ENCODE data around the gene VPS37C.

DNA sequence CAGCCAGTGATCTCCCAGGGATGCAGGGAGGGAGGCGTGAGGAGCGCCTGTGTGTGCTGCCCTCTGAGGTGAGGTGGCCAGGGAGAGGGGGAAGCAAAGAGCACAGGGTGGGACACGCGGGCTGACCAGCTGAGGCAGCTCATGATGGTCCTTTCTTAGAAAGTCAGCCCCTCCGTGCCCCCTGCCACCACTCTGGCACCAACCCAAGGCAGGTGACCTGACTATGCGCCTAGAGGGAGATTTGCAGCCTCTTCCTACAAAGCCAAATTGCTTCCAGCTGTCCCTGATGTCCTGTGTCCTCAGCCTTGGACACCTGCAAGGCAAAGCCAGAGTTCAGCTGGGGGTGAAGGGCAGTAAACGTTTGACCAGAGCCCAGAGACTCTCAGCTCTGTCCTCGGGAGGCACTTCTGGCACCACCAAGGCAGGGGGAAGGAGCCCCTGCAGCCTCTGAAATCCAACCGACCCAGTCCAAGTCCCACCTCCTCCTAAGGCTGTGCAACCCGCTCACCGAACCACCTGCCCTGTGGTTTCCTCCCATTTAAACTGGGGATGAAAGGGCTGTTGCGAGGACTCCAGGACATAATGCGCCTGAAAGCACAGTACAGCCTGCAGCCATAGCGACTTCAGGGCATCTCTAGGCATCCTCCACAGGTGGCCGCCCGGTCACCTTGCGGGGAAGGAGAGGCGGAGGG, 32.1 kb downstream of the VPS37C start:
- TF ChIP-seq, protein P1, sequence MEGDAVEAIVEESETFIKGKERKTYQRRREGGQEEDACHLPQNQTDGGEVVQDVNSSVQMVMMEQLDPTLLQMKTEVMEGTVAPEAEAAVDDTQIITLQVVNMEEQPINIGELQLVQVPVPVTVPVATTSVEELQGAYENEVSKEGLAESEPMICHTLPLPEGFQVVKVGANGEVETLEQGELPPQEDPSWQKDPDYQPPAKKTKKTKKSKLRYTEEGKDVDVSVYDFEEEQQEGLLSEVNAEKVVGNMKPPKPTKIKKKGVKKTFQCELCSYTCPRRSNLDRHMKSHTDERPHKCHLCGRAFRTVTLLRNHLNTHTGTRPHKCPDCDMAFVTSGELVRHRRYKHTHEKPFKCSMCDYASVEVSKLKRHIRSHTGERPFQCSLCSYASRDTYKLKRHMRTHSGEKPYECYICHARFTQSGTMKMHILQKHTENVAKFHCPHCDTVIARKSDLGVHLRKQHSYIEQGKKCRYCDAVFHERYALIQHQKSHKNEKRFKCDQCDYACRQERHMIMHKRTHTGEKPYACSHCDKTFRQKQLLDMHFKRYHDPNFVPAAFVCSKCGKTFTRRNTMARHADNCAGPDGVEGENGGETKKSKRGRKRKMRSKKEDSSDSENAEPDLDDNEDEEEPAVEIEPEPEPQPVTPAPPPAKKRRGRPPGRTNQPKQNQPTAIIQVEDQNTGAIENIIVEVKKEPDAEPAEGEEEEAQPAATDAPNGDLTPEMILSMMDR (IDR thresholded peaks at IDR 0.05), result no peak
- TF ChIP-seq POLR2A (IDR thresholded peaks at IDR 0.05), result no peak
